Duodenal mucosa (tissue), 2 donors: ENCODE measurements around the gene ARHGAP33.
"Not testable (repeated sequence)": the region's sequence is repeated elsewhere in the genome, so short reads cannot be mapped to it uniquely, and the experiment has no call there.

Experiments used
- H3K27ac ChIP-seq: one replicate; pipeline ENCODE4 v1.7.0; 2013; ENCODE audit warnings: low read depth, low read length
- H3K27me3 ChIP-seq, 2 donors: one replicate each; pipeline ENCODE4 v1.7.0; 2013; ENCODE audit warnings: low read length in 2 of 2, control low read depth in 1 of 2; ENCODE audit not compliant: insufficient read depth in 2 of 2, control insufficient read depth in 1 of 2
- H3K36me3 ChIP-seq, 2 donors: one replicate each; pipeline ENCODE4 v1.7.0; 2013; ENCODE audit warnings: low read length in 2 of 2, control low read depth in 1 of 2; ENCODE audit not compliant: insufficient read depth in 2 of 2, control insufficient read depth in 1 of 2
- H3K4me1 ChIP-seq, 2 donors: one replicate each; pipeline ENCODE4 v1.7.0; 2013; ENCODE audit warnings: low read length in 2 of 2, control low read depth in 1 of 2; ENCODE audit not compliant: insufficient read depth in 2 of 2, control insufficient read depth in 1 of 2
- H3K4me3 ChIP-seq, 2 donors: one replicate each; pipeline ENCODE4 v1.7.0; 2013; ENCODE audit warnings: low read length in 2 of 2, low read depth in 1 of 2
- H3K9ac ChIP-seq, 2 donors: one replicate each; pipeline ENCODE4 v1.7.0; 2013; ENCODE audit warnings: low read length in 2 of 2, low read depth in 1 of 2
- H3K9me3 ChIP-seq, 2 donors: one replicate each; pipeline ENCODE4 v1.7.0; 2013; ENCODE audit warnings: low read length in 2 of 2, control low read depth in 1 of 2; ENCODE audit not compliant: control insufficient read depth in 1 of 2

ARHGAP33 gene

DNA sequence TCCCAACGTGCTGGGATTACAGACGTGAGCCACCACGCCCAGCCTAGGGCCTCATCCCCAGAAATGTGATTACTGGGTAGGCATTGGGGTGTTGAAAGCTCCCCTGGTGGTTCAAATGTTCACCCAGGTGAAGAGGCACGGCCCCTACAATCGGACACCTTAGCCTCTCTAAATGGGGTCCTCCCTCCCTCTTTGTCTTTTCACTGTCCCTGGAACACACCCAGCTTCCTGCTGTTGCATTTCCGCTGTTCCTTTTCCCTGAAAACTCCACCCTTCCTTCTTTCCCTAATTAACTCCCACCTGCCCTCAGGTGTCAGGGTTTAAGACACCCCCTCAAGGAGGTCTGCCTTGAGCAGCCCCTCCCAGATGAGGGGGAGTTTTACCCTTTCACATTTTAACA, 40.9 kb downstream of the ARHGAP33 start:
- H3K9me3 ChIP-seq: no peaks in the 10 kb centered on the region
- H3K27me3 ChIP-seq: peaks cover 7 to 11% of the 10 kb centered on the region in 2 donors
- no peak overlapping the region for H3K9ac ChIP-seq
- H3K36me3 ChIP-seq: no peaks in the 10 kb centered on the region
- peaks cover 4 to 9% of the 10 kb centered on the region in 2 donors for H3K4me1 ChIP-seq
- no peak overlapping the region for H3K4me3 ChIP-seq
- H3K27ac ChIP-seq: no peak overlapping the region

DNA sequence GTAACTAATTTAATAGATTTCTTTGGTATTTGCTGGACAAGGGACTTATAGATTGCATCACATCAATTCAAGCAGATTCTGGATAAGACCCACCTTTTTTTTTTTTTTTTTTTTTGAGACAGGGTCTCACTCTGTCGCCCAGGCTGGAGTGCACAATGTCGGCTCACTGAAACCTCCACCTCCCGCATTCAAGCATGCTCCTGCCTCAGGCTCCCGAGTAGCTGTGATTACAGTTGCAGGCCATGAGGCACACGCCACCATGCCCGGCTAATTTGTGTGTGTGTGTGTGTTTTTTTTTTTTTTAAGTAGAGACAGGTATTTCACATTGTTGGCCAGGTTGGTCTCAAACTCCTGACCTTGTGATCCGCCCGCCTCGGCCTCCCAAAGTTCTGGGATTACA, 41.5 kb downstream of the ARHGAP33 start:
- peaks cover 7% of the 10 kb centered on the region in 2 donors for H3K27me3 ChIP-seq
- no peak overlapping the region for H3K4me3 ChIP-seq
- H3K4me1 ChIP-seq: peaks cover 4 to 9% of the 10 kb centered on the region in 2 donors
- H3K9ac ChIP-seq: no peak overlapping the region
- H3K27ac ChIP-seq: no peak overlapping the region
- no peaks in the 10 kb centered on the region for H3K36me3 ChIP-seq
- H3K9me3 ChIP-seq: no peaks in the 10 kb centered on the region

- Histone ChIP-seq H3K4me3 (no peak overlapping the region), H3K9me3 (no peaks in the 10 kb centered on the region), H3K4me1 (no peaks in the 10 kb centered on the region), H3K27me3 (peaks cover 0 to 7% of the 10 kb centered on the region in 2 donors), H3K27ac (no peak overlapping the region), H3K9ac (no peak overlapping the region), H3K36me3 (no peaks in the 10 kb centered on the region)
Observed at GRCh38 chr19:35818445-35818844, 43.1 kb downstream of the ARHGAP33 start.

DNA sequence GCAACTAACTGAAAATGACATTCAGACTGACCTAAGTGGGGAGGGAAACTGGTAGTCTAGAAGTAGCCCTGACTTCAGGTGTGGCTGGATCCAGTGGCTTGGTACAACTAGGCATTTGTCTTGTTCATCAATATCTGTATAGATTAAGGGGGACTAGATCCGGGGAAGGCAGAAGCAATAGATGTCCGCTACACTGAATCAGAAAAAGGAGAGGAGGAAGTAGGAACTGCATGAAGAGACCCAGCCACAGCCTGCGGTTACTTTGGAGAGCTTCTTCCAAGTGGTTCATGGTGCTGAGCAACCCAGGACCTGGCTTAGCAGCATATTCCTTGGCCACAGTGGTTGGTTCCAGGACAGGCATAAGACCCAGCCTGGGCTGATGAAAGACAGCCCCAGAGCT, 47.2 kb downstream of the ARHGAP33 start:
- no peaks in the 10 kb centered on the region for H3K4me1 ChIP-seq
- no peaks in the 10 kb centered on the region for H3K9me3 ChIP-seq
- no peak overlapping the region for H3K27ac ChIP-seq
- H3K4me3 ChIP-seq: no peak overlapping the region
- H3K9ac ChIP-seq: no peak overlapping the region
- peaks cover 0 to 7% of the 10 kb centered on the region in 2 donors for H3K27me3 ChIP-seq
- no peaks in the 10 kb centered on the region for H3K36me3 ChIP-seq

- Histone ChIP-seq H3K27ac (no peak overlapping the region), H3K36me3 (no peaks in the 10 kb centered on the region), H3K9me3 (no peaks in the 10 kb centered on the region), H3K27me3 (no peaks in the 10 kb centered on the region), H3K9ac (no peak overlapping the region), H3K4me3 (no peak overlapping the region), H3K4me1 (no peaks in the 10 kb centered on the region)
Observed at GRCh38 chr19:35824150-35824549, 48.8 kb downstream of the ARHGAP33 start.

DNA sequence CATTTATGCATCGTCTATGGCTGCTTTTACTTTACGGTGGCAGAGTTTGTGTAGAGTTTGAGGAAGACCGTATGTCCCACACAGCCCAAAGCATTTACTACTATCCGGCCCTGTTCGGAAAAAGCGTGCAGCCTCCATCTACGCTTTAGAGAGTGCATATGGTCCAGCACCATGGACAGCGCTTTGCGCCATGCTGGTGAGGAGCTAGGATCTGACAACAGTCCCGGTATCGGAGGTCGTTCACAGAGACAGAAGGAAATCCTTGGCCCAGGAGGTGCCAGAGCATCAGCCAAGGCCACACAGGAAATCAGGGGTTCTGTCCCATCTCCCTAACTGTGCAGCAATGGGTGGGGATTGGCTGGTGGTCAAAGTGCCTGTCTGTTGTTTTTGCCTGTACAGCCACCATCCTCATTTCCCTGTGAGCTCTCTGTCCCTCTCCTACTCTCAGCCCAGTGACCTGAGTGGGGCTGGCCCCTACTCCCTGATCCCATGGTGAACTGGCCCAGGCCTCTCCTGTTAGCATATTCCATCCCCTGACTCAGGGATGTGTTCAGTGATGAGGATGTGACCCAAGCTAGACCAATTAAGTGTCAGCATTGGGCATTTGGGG, 53.4 kb downstream of the ARHGAP33 start:
- Histone ChIP-seq H3K4me1 (no peaks in the 10 kb centered on the region), H3K9me3 (no peaks in the 10 kb centered on the region), H3K27me3 (peaks cover 0 to 7% of the 10 kb centered on the region in 2 donors), H3K4me3 (no peak overlapping the region), H3K27ac (no peak overlapping the region), H3K36me3 (no peaks in the 10 kb centered on the region), H3K9ac (no peak overlapping the region)

DNA sequence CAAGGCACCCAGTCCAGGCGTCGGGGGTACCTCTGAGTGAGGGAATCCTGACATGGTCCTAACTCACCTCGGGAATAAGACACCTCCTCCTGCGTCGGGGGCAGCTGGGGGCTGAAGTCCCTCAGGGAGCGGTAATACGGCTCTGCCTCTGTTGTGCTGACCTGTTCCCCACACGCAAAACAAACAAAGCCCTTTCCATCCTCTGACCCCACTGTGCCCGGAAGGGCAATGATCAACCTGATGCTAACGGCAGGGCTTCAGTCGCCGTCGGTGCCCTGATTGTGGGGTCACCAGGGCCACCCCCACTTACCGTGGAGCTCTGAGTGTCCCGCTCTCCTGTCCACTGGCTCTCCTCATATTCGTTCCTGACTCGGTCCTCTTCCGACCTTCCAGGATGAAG, 55.6 kb downstream of the ARHGAP33 start:
- Histone ChIP-seq H3K9ac (no peak overlapping the region), H3K27me3 (peaks cover 0 to 9% of the 10 kb centered on the region in 2 donors), H3K27ac (no peak overlapping the region)

GRCh38 chr19:35832054-35832453, 56.7 kb downstream of the ARHGAP33 start:
- peaks cover 0 to 9% of the 10 kb centered on the region in 2 donors for H3K27me3 ChIP-seq
- H3K9me3 ChIP-seq: no peaks in the 10 kb centered on the region
- H3K4me3 ChIP-seq: no peak overlapping the region
- no peaks in the 10 kb centered on the region for H3K36me3 ChIP-seq
- H3K4me1 ChIP-seq: no peaks in the 10 kb centered on the region
- H3K27ac ChIP-seq: no peak overlapping the region
- H3K9ac ChIP-seq: no peak overlapping the region

More for the DNA sequence above, 55.6 kb downstream of the ARHGAP33 start:
- H3K36me3 ChIP-seq: no peaks in the 10 kb centered on the region
- no peaks in the 10 kb centered on the region for H3K9me3 ChIP-seq
- H3K4me1 ChIP-seq: no peaks in the 10 kb centered on the region
- H3K4me3 ChIP-seq: no peak overlapping the region

DNA sequence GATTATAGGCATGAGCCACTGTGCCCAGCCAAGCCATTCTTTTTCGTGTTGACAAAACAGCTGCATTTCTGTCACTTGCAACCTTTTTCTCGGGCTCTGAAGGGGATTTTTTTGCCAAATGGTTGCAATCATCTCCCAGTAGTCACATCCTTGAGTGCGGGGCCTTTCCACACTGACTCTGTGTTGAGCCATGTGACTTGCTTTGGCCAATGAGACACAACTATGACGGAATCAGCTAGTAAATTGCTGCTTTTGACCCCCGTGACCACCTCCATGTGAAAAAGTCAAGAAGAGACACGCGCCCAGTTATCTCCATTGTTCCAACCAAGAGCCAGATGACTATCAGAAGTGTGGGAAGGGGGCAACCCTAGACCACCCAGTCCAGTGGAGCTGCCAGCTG, 58.6 kb downstream of the ARHGAP33 start:
- peaks cover 0 to 9% of the 10 kb centered on the region in 2 donors for H3K27me3 ChIP-seq
- H3K9me3 ChIP-seq: peaks cover 0 to under 1% of the 10 kb centered on the region in 2 donors
- no peak overlapping the region for H3K4me3 ChIP-seq
- no peak overlapping the region for H3K9ac ChIP-seq
- H3K36me3 ChIP-seq: no peaks in the 10 kb centered on the region
- no peaks in the 10 kb centered on the region for H3K4me1 ChIP-seq
- H3K27ac ChIP-seq: no peak overlapping the region

DNA sequence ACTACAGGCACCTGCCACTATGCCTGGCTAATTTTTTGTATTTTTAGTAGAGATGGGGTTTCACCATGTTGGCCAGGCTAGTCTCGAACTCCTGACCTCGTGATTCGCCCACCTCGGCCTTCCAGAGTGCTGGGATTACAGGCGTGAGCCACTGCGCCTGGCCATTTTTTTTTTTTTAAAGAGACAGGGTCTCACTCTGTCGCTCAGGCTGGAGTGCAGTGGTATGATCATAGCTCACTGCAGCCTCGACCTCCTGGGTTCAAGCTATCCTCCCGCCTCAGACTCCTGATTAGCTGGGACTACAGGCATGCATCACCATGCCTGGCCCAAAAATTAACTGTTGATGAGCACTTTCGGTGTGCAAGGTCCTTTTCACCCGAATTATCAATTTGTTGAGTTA, 60.7 kb downstream of the ARHGAP33 start:
- not testable (repeated sequence) for H3K27me3 ChIP-seq, H3K27ac ChIP-seq, H3K9ac ChIP-seq, H3K9me3 ChIP-seq, H3K4me3 ChIP-seq, H3K36me3 ChIP-seq, H3K4me1 ChIP-seq
